Measurements from ENCODE around the gene ATP13A1. TPM values are rescaled to one million over a fixed set of nuclear protein-coding genes. Genes with fewer than 3 reads are reported as not detected.
"Not testable (repeated sequence)": the region's sequence is repeated elsewhere in the genome, so short reads cannot be mapped to it uniquely, and the experiment has no call there.

The ATP13A1 gene
- total RNA-seq (10 to 100 TPM; 92.1 to 93.6 TPM), polyA plus RNA-seq (41.7 TPM)

GRCh38 chr19:19663256-19664120, at the start of gene ATP13A1:
TSS of gene ATP13A1 (minus strand) at chr19:19663676. CDS start at chr19:19663666, 10 bp downstream.
- peak within 1 kb of the TSS; percentile 91 for H3K4me3 ChIP-seq (ENCODE audit: low read length)
- ChIA-PET CTCF (interaction anchor here (0.7 to 2.7 kb wide), 7 partner anchors 18 to 134 kb away, joined by 3 to 9 read pairs (median 3); partner anchors contain the start of genes GMIP and ZNF14), POLR2A (interaction anchor here (0.5 to 1.7 kb wide), 17 partner anchors 10 to 1384 kb away, joined by 3 to 11 read pairs (median 6); partner anchors contain the start of genes GMIP, LPAR2, ZNF14 and ZNF253)
- Mint-ChIP-seq H3K9me3 (peaks cover 0 to 14% (median 4%) of the 10 kb centered on the region in 5 donors), H3K4me1 (peaks cover 33 to 51% (median 44%) of the 10 kb centered on the region in 3 donors), H3K27ac (peak within 1 kb of the TSS; percentile 85 to 99 (median 98)), H3K4me3 (peak within 1 kb of the TSS; percentile 86 to 96 (median 92)), H3K36me3 (peaks cover 3 to 39% (median 5%) of the 10 kb centered on the region in 3 donors), H3K27me3 (peaks cover 0 to 1% of the 10 kb centered on the region in 2 donors)
- peaks cover 11% of the 10 kb centered on the region for H3K36me3 ChIP-seq (ENCODE audit: insufficient read depth, low read length)
- no peaks in the 10 kb centered on the region for H3K9me3 ChIP-seq (ENCODE audit: low read length)
- DNase-seq, result peak; percentile 92 to 99 (median 95)
- H3K4me1 ChIP-seq (ENCODE audit: insufficient read depth, low read length), result peaks cover 37% of the 10 kb centered on the region
- peak within 1 kb of the TSS; percentile 94 for H3K27ac ChIP-seq (ENCODE audit: low read depth, low read length)
- H3K27me3 ChIP-seq (ENCODE audit: insufficient read depth, low read length, poor library complexity, severe bottlenecking), result no peaks in the 10 kb centered on the region

DNA sequence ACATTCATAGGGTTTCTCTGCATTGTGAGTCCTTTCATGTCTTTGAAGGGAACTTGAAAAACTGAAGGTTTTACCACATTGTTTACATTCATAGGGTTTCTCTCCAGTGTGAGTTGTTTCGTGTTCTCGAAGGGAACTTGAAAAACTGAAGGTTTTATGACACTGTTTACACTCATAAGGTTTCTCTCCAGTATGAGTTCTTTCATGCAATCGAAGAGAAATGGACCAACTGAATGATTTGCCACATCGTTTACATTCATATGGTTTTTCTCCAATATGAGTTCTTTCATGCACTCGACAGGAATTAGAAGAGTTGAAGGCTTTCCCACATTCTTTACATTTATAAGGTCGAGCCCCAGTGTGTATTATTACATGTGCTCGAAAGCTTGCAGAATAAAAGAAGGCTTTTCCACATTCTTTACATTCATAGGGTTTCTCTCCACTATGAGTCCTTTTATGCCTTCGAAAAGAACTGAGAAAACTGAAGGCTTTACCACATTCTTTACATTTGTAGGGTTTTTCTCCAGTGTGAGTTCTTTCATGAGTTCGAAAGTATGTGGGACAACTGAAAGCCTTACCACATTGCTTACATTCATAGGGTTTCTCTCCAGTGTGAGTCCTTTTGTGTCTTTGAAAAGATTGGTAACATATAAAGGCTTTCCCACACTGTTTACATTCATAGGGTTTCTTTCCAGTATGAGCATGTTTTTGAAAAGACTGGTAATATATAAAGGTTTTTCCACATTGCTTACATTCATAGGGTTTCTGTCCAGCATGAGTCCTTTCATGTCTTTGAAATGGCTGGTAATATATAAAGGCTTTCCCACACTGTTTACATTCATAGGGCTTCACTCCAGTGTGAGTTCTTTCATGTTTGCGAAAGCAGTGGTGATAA, 48.7 kb upstream of the ATP13A1 start:
- POLR2A ChIA-PET, result no interaction called here
- peaks cover 84% of the 10 kb centered on the region for H3K9me3 ChIP-seq (ENCODE audit: low read length)
- Mint-ChIP-seq H3K4me3 (no peak overlapping the region), H3K9me3 (peaks cover 43 to 99% (median 97%) of the 10 kb centered on the region in 5 donors), H3K27me3 (no peaks in the 10 kb centered on the region), H3K27ac (no peak overlapping the region), H3K4me1 (peaks cover 0 to under 1% (median under 1%) of the 10 kb centered on the region in 3 donors), H3K36me3 (peaks cover 40 to 84% (median 77%) of the 10 kb centered on the region in 3 donors)
- peak overlapping the region; percentile 9 for H3K4me3 ChIP-seq (ENCODE audit: low read length)
- DNase-seq, result no peak
- H3K27ac ChIP-seq (ENCODE audit: low read depth, low read length), result no peak overlapping the region
- CTCF ChIA-PET, result no interaction called here
- no peaks in the 10 kb centered on the region for H3K27me3 ChIP-seq (ENCODE audit: insufficient read depth, low read length, poor library complexity, severe bottlenecking)
- H3K36me3 ChIP-seq (ENCODE audit: insufficient read depth, low read length), result peaks cover 35% of the 10 kb centered on the region
- H3K4me1 ChIP-seq (ENCODE audit: insufficient read depth, low read length), result no peaks in the 10 kb centered on the region

- Mint-ChIP-seq H3K27ac (no peak overlapping the region), H3K27me3 (no peaks in the 10 kb centered on the region), H3K36me3 (peaks cover 32 to 83% (median 74%) of the 10 kb centered on the region in 3 donors), H3K4me3 (no peak overlapping the region), H3K4me1 (peaks cover 0 to 2% (median 2%) of the 10 kb centered on the region in 3 donors), H3K9me3 (peaks cover 39 to 99% (median 96%) of the 10 kb centered on the region in 5 donors)
- no peaks in the 10 kb centered on the region for H3K4me1 ChIP-seq (ENCODE audit: insufficient read depth, low read length)
- CTCF ChIA-PET, result no interaction called here
- no peaks in the 10 kb centered on the region for H3K27me3 ChIP-seq (ENCODE audit: insufficient read depth, low read length, poor library complexity, severe bottlenecking)
- no peak overlapping the region for H3K27ac ChIP-seq (ENCODE audit: low read depth, low read length)
- H3K4me3 ChIP-seq (ENCODE audit: low read length), result peak overlapping the region; percentile 9
- peaks cover 30% of the 10 kb centered on the region for H3K36me3 ChIP-seq (ENCODE audit: insufficient read depth, low read length)
- no peak for DNase-seq
- H3K9me3 ChIP-seq (ENCODE audit: low read length), result peaks cover 83% of the 10 kb centered on the region
- POLR2A ChIA-PET, result no interaction called here
Observed at GRCh38 chr19:19711306-19711933, 47.9 kb upstream of the ATP13A1 start.

DNA sequence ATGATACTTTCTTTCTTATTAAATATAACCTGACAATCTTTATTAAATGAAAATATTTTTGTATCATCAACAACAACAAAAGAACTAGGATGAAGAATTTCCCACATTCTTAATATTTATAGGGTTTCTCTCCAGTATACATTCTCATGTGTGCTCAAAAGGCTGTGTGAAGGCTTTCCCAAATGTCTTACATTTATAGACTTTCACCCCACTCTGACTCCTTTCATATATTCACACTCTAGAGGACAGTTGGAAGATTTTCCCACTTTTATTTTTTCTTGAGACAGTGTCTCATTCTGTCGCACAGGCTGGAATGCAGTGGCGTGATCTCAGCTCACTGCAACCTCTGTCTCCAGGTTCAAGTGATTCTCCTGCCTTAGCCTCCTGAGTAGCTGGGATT, 47.0 kb upstream of the ATP13A1 start:
- H3K9me3 ChIP-seq (ENCODE audit: low read length), result peaks cover 76% of the 10 kb centered on the region
- ChIA-PET POLR2A (no interaction called here), CTCF (no interaction called here)
- H3K27me3 ChIP-seq (ENCODE audit: insufficient read depth, low read length, poor library complexity, severe bottlenecking), result no peaks in the 10 kb centered on the region
- no peaks in the 10 kb centered on the region for H3K4me1 ChIP-seq (ENCODE audit: insufficient read depth, low read length)
- no peak overlapping the region for H3K27ac ChIP-seq (ENCODE audit: low read depth, low read length)
- H3K4me3 ChIP-seq (ENCODE audit: low read length), result no peak overlapping the region
- Mint-ChIP-seq H3K27me3 (no peaks in the 10 kb centered on the region), H3K27ac (no peak overlapping the region), H3K4me1 (peaks cover 0 to 6% (median 3%) of the 10 kb centered on the region in 3 donors), H3K9me3 (peaks cover 38 to 99% (median 95%) of the 10 kb centered on the region in 5 donors), H3K36me3 (peaks cover 32 to 81% (median 71%) of the 10 kb centered on the region in 3 donors), H3K4me3 (no peak overlapping the region)
- no peak for DNase-seq
- peaks cover 30% of the 10 kb centered on the region for H3K36me3 ChIP-seq (ENCODE audit: insufficient read depth, low read length)

GRCh38 chr19:19704836-19705235, 41.4 kb upstream of the ATP13A1 start:
- H3K27me3 ChIP-seq (ENCODE audit: insufficient read depth, low read length, poor library complexity, severe bottlenecking), result no peaks in the 10 kb centered on the region
- Mint-ChIP-seq H3K36me3 (peaks cover 19 to 61% (median 35%) of the 10 kb centered on the region in 3 donors), H3K4me3 (no peak overlapping the region), H3K27me3 (no peaks in the 10 kb centered on the region), H3K9me3 (peaks cover 20 to 75% (median 62%) of the 10 kb centered on the region in 5 donors), H3K27ac (no peak overlapping the region), H3K4me1 (peaks cover 0 to 6% (median 3%) of the 10 kb centered on the region in 3 donors)
- peaks cover 30% of the 10 kb centered on the region for H3K9me3 ChIP-seq (ENCODE audit: low read length)
- ChIA-PET CTCF (no interaction called here), POLR2A (no interaction called here)
- H3K27ac ChIP-seq (ENCODE audit: low read depth, low read length), result no peak overlapping the region
- no peak overlapping the region for H3K4me3 ChIP-seq (ENCODE audit: low read length)
- H3K4me1 ChIP-seq (ENCODE audit: insufficient read depth, low read length), result no peaks in the 10 kb centered on the region
- no peaks in the 10 kb centered on the region for H3K36me3 ChIP-seq (ENCODE audit: insufficient read depth, low read length)
- DNase-seq, result no peak

- H3K36me3 Mint-ChIP-seq, result peaks cover 10 to 30% (median 16%) of the 10 kb centered on the region in 3 donors
- H3K36me3 ChIP-seq (ENCODE audit: insufficient read depth, low read length); H3K4me1 ChIP-seq (ENCODE audit: insufficient read depth, low read length); H3K4me1 Mint-ChIP-seq; H3K4me3 Mint-ChIP-seq; H3K4me3 ChIP-seq (ENCODE audit: low read length); H3K27ac ChIP-seq (ENCODE audit: low read depth, low read length); CTCF ChIA-PET; H3K9me3 ChIP-seq (ENCODE audit: low read length); H3K27ac Mint-ChIP-seq; DNase-seq; H3K27me3 ChIP-seq (ENCODE audit: insufficient read depth, low read length, poor library complexity, severe bottlenecking); H3K27me3 Mint-ChIP-seq: not testable (repeated sequence)
- H3K9me3 Mint-ChIP-seq, result peaks cover 0 to 34% (median 26%) of the 10 kb centered on the region in 5 donors
- POLR2A ChIA-PET, result interaction anchor here (0.9 kb wide), 1 partner anchor 9 kb away, joined by 5 read pairs; no protein-coding TSS in a partner anchor
Observed at GRCh38 chr19:19700493-19700892, 37.0 kb upstream of the ATP13A1 start.

- no peak for DNase-seq
- Mint-ChIP-seq H3K9me3 (peaks cover 0 to 14% (median 4%) of the 10 kb centered on the region in 5 donors), H3K36me3 (peaks cover 1 to 13% (median 6%) of the 10 kb centered on the region in 3 donors), H3K27ac (peak overlapping the region in 2 of 8 donors; percentile 19 to 29), H3K4me3 (no peak overlapping the region), H3K4me1 (peaks cover 0 to 3% (median 3%) of the 10 kb centered on the region in 3 donors), H3K27me3 (no peaks in the 10 kb centered on the region)
- Histone ChIP-seq H3K4me1 (ENCODE audit: insufficient read depth, low read length) (no peaks in the 10 kb centered on the region), H3K4me3 (ENCODE audit: low read length) (no peak overlapping the region), H3K27ac (ENCODE audit: low read depth, low read length) (no peak overlapping the region), H3K27me3 (ENCODE audit: insufficient read depth, low read length, poor library complexity, severe bottlenecking) (no peaks in the 10 kb centered on the region), H3K9me3 (ENCODE audit: low read length) (no peaks in the 10 kb centered on the region), H3K36me3 (ENCODE audit: insufficient read depth, low read length) (no peaks in the 10 kb centered on the region)
- ChIA-PET POLR2A (interaction anchor here (0.6 kb wide), 2 partner anchors 33 to 111 kb away, joined by 8 to 9 read pairs; no protein-coding TSS in a partner anchor), CTCF (no interaction called here)
Observed at GRCh38 chr19:19697589-19697988, 34.1 kb upstream of the ATP13A1 start.
